Stimulated activated CD8-positive, alpha-beta memory T cell treated with anti-CD3 and anti-CD28 coated beads, Interleukin-15, amount 100 ng/mL, for 4 hours (primary cell): Measurements from ENCODE around the gene KRTAP1-3.
"Not testable (repeated sequence)": the region's sequence is repeated elsewhere in the genome, so short reads cannot be mapped to it uniquely, and the experiment has no call there.

ENCODE experiments used
- DNase-seq, 2 donors: peaks; one replicate each; pipeline ENCODE4 v3.0.0-alpha.2; 2020; ENCODE audit warnings: low read depth in 2 of 2

Gene KRTAP1-3

GRCh38 chr17:41034346-41034935 is at the start of gene KRTAP1-3:
Gene KRTAP1-3 (minus strand): TSS chr17:41034874. CDS start chr17:41034821, 53 bp downstream.
- not testable (repeated sequence) for DNase-seq

DNA sequence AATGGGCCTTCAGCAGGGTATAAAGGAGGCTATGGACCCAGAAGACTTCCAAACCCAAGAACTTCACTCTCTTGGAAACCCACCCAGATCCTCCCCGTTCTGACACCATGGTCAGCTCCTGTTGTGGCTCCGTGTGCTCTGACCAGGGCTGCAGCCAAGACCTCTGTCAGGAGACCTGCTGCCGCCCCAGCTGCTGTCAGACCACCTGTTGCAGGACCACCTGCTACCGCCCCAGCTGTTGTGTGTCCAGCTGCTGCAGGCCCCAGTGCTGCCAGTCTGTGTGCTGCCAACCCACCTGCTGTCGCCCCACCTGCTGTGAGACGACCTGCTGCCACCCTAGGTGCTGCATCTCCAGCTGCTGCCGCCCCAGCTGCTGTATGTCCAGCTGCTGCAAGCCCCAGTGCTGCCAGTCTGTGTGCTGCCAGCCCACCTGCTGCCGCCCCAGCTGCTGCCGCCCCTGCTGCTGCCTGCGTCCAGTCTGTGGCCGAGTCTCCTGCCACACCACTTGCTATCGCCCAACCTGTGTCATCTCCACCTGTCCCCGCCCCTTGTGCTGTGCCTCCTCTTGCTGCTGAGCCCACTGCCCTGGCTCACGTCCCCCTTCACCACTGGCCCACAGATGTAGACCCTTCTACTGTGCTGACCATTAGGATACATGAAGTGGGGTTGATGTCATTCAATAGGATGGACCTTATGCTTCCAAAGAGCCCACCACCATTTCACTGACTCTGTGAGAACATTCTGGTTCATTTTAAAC is 49.6 kb upstream of the KRTAP1-3 start, which contains the start of gene KRTAP4-7:
Gene KRTAP4-7, plus strand, starts transcription at position 51 of the 757 bp plus-strand sequence. Its CDS starts 57 bp downstream, at position 108.
- not testable (repeated sequence) for DNase-seq

- not testable (repeated sequence) for DNase-seq
These were observed 48.8 kb upstream of the KRTAP1-3 start for GRCh38 chr17:41083427-41083826.

DNA sequence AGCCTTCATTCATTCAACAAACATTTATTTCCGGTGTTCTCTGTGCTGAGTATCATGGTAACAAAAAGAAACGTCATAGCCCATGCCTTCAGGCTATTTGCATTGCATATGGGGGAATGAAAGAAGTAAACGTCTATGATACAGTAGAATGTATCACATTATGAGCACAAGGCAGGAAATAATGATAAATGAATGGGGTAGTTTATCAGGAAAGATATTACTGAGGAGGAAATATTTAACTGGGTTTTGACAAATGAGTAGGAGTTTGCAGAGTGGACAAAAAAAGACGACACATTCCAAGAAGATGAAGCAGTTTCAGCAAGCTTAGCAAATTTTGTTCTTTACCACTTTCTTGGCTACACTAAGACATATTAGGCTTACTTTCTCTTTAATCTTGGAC is 48.0 kb upstream of the KRTAP1-3 start:
- DNase-seq, result no peak

GRCh38 chr17:41076788-41077187 is 42.1 kb upstream of the KRTAP1-3 start:
- DNase-seq, result no peak

GRCh38 chr17:41073676-41074075 is 39.0 kb upstream of the KRTAP1-3 start:
- no peak for DNase-seq

- DNase-seq, result no peak
These were observed 37.1 kb upstream of the KRTAP1-3 start for GRCh38 chr17:41071606-41072360.

- no peak for DNase-seq
These were observed 34.4 kb upstream of the KRTAP1-3 start for GRCh38 chr17:41069031-41069430.

DNA sequence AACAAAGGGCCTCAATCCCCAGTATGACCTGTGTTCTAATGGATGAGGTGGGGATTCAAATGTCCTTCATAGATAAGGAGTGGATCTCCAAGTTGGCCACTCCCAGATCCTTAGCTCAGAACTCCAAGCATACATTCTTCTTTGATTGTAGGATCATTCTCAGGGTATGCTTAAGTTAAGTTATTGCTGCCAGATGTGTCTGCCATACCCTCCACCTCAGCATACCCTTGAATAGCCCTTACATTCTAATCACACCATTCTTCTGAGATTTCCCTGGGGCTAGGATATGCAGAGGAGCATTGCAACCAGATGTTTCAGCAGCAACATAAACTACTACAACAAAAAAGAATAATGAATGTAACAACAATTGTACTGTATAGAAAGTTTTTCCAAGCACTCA is 32.6 kb upstream of the KRTAP1-3 start:
- DNase-seq, result no peak

DNA sequence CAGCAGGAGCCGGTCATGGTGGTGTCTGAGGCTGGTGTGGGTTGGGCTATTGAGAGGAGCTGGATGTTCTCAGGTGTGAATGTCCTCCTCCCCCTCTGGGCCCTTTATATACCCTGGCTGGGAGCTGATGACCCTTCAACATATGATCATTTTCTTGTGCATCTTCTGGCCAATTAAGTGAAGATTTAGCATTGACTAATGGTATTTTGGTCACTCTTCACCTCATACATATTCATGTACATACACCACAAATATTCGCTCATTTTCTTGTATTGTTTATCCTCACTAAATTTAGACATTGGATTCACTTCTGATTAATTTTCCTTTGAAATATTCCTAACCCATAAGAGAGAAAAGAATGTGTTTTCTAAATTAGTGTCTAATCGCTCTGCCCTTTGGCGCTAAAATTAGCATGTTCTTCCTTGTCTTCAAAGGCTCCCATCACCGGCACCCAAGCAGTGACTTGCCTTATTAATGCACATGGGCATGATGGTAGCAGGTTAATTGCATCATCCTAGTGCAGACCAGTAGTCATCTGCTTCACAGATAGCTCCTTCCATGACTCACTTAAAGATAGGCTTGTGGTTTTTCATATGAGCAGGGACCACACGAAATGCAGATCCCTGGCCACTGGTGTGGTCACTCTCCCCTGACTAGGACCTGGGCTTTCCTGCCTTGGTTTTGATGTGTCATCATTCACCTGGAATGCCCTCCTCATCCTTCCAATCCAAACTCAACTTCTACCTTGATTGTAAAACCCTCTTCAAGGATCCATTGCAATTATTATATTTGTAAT is 31.4 kb upstream of the KRTAP1-3 start, which contains the start of gene KRTAP2-4:
Gene KRTAP2-4, minus strand, starts transcription at position 51 of the 796 bp plus-strand sequence. Its CDS starts 34 bp downstream, at position 17.
- no peak for DNase-seq

- not testable (repeated sequence) for DNase-seq
These were observed 30.5 kb upstream of the KRTAP1-3 start for GRCh38 chr17:41065016-41065689.

- no peak for DNase-seq
These were observed 29.6 kb upstream of the KRTAP1-3 start for GRCh38 chr17:41064301-41064700.

- no peak for DNase-seq
These were observed 28.8 kb upstream of the KRTAP1-3 start for GRCh38 chr17:41063449-41063848.

DNA sequence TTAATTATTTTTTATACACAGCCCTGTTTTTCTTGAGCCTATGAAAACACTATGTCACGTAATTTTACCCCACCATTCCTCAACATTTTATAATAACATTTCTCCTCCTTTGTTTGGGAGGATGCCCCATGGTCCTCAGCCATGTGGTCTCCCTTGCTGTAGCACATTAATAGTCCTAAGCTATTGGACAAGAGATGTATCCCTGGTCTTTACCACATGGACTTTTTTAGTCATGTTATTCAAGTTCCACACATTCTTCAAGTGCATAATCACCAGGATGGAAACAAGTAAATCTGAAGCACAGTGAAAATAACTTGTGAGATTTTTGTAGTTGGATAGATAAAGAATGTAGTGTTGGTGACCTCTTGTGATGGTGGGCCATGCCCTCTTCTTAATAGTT is 27.3 kb upstream of the KRTAP1-3 start:
- DNase-seq, result no peak

- no peak for DNase-seq
These were observed 25.5 kb upstream of the KRTAP1-3 start, which contains the start of gene KRTAP2-3 for GRCh38 chr17:41060052-41060604. Gene KRTAP2-3 (minus strand): TSS chr17:41060114. CDS start chr17:41060050, 64 bp downstream.

- not testable (repeated sequence) for DNase-seq
These were observed 24.8 kb upstream of the KRTAP1-3 start for GRCh38 chr17:41059276-41060051.

DNA sequence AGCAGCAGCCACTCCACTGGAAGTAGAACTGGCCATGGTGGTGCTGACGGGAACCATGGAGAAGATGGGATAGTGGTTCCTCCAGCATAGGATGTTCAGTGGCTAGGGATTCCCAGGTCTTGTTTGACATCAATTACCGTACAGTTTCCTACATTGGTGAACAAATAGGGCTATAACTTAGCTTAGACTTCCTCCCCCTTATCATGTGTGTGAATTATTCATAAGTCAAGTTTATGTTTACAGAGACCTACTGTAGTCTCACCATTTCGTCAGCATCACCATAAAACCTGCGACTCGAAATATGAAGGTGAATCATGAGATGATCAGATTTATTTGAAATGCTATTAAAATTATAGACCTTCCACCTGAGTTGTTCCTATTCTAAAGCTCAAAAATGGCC is 24.1 kb upstream of the KRTAP1-3 start:
- DNase-seq, result no peak

DNA sequence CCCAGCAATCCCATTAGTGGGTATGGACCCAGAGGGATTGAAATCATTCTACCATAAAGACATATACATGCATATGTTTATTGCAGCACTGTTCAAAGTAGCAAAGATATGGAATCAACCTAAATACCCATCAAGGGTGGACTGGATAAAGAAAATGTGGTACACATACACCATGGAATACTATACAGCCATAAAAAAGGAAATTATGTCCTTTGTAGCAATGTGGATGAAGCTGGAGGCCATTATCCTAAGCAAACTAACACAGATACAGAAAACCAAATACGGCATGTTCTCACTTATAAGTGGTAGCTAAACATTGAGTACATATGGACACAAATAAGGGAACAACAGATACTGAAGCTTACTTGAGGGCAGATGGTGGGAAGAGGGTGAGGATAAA is 22.9 kb upstream of the KRTAP1-3 start:
- no peak for DNase-seq

DNA sequence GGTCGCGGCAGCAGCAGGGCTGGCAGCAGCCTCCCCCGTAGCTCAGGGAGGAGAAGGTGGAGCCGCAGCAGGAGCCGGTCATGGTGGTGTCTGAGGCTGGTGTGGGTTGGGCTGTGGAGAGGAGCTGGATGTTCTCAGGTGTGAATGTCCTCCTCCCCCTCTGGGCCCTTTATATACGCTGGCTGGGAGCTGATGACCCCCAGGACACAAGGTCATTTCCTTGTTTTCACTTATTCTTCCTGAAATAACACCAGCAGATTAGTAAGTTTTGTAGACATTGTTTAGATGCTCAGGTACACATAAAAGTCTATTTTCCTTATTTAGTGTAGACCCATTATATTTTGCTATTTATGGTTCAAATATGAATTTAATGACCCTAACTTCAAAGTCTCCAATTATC is 20.5 kb upstream of the KRTAP1-3 start, which contains the start of gene KRTAP2-2:
Gene KRTAP2-2, minus strand, starts transcription at position 101 of the 400 bp plus-strand sequence. Its CDS starts 19 bp downstream, at position 82.
- not testable (repeated sequence) for DNase-seq
